Epithelial cell of proximal tubule (primary cell): Measurements from ENCODE around the gene AXIN1. TPM values are rescaled to one million over a fixed set of nuclear protein-coding genes. Genes with fewer than 3 reads are reported as not detected.
"Not testable (repeated sequence)": the region's sequence is repeated elsewhere in the genome, so short reads cannot be mapped to it uniquely, and the experiment has no call there.

Source experiments
- DNase-seq: peaks from one replicate; pipeline ENCODE4 v3.0.0-alpha.2; 2011; ENCODE audit warnings: low read depth
- H3K4me3 ChIP-seq: 2 replicates; pipeline ENCODE4 v1.5.1; 2011; ENCODE audit warnings: low read depth, mild to moderate bottlenecking, low read length
- CTCF ChIP-seq: conservative IDR thresholded peaks from 2 replicates; pipeline ENCODE4 v1.5.1; 2012; ENCODE audit warnings: low read depth, mild to moderate bottlenecking, low read length
- total RNA-seq: library from RNA; depleted of rRNA; stranded (reverse); fragments of >200 nt; gene quantifications from 2 replicates; pipeline ENCODE4 v1.2.3, GENCODE V29; 2015

AXIN1 gene
- total RNA-seq, 1 donor from 2014 or later: 36.0 TPM

GRCh38 chr16:354291-354881 is 1.9 kb upstream of the AXIN1 start:
- DNase-seq: no peak
- H3K4me3 ChIP-seq: no peak overlapping the region
- TF ChIP-seq CTCF: no peak

- peak overlapping the region; percentile 54 for H3K4me3 ChIP-seq
- DNase-seq: no peak
- TF ChIP-seq CTCF: no peak
Observed at GRCh38 chr16:353404-354290, 1.1 kb upstream of the AXIN1 start.

GRCh38 chr16:351804-352520 is 561 bp downstream of the AXIN1 start:
- TF ChIP-seq CTCF: no peak
- DNase-seq: no peak
- H3K4me3 ChIP-seq: peak overlapping the region; percentile 80

GRCh38 chr16:350203-350602 is 2.3 kb downstream of the AXIN1 start:
- TF ChIP-seq CTCF: no peak
- no peak for DNase-seq
- H3K4me3 ChIP-seq: no peak overlapping the region

- no peak overlapping the region for H3K4me3 ChIP-seq
- peak; percentile 42 for DNase-seq
- no peak for TF ChIP-seq CTCF
Observed at GRCh38 chr16:349211-349610, 3.3 kb downstream of the AXIN1 start.

GRCh38 chr16:348495-348894 is 4.0 kb downstream of the AXIN1 start:
- not testable (repeated sequence) for H3K4me3 ChIP-seq

GRCh38 chr16:347203-347602 is 5.3 kb downstream of the AXIN1 start:
- DNase-seq: no peak
- H3K4me3 ChIP-seq: no peak overlapping the region
- TF ChIP-seq CTCF: no peak

More at GRCh38 chr16:348495-348894, 4.0 kb downstream of the AXIN1 start:
- DNase-seq: not testable (repeated sequence)
